DMS114 treated with DMSO at 0.1 percent for 48 hours (cell line): ENCODE measurements around the gene TMEM141.

Experiments
- DNase-seq: peaks from one replicate; lab custom pipeline; 2025; ENCODE audit not compliant: unreplicated experiment; lab: John Stamatoyannopoulos, UW

Gene TMEM141

GRCh38 chr9:136790640-136791515, at the start of gene TMEM141:
Gene TMEM141 (plus strand): TSS chr9:136791344. CDS start chr9:136791371, 27 bp downstream.
- DNase-seq: peak; percentile 93

DNA sequence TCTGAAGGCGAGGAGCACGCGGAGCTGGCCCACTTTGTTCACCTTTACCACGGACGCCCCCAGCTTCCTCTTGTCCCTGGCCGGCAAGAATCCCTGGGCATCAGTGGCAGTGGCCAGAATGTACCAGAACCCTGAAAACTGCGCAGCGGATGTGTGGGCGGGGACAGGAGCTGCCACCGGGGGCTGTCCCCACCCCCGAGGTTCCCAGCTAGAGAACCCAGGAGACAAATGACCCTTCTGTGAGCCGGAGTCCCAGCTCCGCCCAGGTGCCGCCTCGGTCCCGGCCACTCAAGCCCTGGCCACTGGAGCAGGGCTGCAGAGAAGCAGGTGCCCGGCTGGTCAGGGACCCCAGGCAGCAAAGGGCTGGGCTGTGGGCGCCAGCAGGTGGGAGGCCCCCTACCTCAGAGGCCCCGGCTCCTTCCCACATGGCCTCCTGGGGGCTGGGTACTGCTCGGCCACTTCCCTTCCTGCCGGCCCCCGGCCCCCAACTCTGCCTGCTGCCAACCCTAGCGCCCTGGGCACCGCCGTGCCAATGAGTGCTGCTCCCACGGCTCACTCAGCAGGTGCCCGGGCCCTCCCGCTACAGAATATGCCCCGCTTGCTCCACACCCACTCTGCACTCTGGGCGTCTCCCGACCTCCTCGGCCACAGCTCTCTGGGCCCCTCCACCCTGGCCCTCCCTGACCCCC, 49.1 kb upstream of the TMEM141 start:
- no peak for DNase-seq

GRCh38 chr9:136742591-136743391, 48.4 kb upstream of the TMEM141 start, which contains the start of gene LCN10:
Gene LCN10 (minus strand): TSS chr9:136742940. CDS start chr9:136742903, 37 bp downstream.
- DNase-seq: no peak

DNA sequence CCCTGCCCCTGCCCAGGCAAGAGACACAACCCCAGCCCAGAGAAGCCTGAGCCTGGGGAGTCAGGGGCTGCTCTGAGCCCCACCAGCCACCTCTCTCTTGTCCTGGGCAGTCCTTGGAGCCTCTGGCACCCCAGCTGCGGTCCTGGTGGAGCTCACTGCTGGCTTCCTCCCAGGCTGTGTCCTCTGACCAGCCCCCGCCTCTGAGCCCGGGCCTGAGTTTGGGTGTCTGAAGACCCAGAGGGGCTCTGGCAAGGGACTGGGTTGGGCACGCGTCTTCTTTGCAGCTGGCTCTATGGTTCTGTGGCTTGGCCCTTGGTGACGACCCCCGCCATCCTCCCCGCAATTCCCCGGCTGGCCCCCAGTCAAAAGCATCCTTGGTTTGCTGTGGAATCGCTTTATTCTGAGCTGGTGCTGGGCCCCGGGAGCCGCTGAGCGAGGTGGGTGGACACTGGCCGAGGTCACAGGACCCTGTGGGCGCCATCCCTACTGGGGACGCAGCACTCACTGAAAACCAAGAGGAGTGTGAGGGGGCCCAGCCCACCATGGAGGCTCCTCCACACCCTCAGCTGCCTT, 47.4 kb upstream of the TMEM141 start:
- no peak for DNase-seq

DNA sequence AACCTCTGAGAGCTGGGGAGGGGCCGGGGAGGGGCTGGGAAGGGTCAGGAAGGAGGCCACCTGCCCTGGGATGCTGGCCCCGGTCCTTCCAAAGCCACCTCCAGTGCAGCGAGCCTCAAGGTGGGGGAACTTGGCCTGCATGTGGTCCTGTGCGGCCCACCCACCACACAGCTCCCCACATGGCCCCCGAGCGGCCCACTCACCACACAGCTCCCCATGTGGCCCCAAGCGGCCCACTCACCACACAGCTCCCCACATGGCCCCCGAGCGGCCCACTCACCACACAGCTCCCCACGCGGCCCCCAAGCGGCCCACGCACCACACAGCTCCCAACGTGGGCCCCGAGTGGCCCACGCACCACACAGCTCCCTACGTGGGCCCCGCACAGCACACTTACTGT, 46.4 kb upstream of the TMEM141 start:
- no peak for DNase-seq

DNA sequence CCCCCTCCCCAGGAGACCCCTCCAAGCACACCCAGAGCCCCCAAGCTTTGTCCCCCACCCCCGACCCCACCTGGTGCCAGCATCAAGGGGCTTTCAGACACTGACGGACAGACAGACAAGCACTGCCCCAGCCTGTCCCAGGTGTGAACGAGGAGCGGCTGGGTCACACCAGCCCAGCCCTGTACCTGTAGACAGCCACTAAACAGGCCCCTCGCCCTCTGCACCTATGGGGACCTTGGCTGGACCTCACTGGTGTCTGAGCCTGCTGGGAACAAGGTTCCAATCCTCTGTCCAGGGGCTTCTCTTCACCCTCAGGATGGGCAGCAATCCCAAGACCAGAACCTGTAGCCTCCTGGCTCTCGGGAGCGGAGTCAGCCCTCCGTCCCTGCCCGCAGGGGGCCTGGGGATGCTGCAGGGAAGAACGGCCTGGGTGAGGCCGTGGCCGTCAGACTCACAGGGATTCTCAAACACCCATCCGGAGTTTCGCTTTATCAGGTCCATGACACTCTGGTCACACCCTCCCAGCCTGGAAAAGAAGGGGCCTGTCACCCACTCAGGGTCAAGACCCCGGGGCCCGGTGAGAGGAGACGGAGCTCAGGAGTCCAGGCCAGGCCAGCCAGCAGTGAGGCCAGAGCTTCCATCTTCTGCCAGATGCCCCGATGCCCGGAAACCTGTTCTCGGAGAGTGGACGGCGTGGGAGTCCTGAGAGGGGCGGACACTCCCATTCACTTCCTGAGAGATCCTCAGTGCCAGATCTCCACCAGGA, 45.6 kb upstream of the TMEM141 start:
- no peak for DNase-seq

GRCh38 chr9:136746155-136746490, 45.0 kb upstream of the TMEM141 start:
- DNase-seq: no peak

DNA sequence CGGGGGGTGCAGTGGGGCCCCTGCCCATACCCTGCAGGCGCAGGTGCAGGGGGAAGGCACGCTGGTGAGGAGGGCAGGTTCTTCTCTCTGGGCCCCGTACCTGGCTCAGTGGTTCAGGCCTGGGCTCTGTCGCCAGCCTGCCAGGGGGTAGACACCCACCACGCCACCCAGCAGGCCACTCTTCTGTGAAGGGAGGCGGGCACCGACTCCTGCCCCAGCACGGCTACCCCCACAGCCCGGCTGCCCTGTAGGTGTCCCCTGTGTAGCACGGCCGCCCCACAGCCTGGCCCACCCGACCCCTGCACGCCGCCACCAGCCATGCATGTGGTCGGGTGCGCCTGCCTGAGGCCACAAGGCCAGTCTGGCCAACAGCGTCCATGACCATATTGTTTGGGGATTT, 44.5 kb upstream of the TMEM141 start:
- DNase-seq: no peak

DNA sequence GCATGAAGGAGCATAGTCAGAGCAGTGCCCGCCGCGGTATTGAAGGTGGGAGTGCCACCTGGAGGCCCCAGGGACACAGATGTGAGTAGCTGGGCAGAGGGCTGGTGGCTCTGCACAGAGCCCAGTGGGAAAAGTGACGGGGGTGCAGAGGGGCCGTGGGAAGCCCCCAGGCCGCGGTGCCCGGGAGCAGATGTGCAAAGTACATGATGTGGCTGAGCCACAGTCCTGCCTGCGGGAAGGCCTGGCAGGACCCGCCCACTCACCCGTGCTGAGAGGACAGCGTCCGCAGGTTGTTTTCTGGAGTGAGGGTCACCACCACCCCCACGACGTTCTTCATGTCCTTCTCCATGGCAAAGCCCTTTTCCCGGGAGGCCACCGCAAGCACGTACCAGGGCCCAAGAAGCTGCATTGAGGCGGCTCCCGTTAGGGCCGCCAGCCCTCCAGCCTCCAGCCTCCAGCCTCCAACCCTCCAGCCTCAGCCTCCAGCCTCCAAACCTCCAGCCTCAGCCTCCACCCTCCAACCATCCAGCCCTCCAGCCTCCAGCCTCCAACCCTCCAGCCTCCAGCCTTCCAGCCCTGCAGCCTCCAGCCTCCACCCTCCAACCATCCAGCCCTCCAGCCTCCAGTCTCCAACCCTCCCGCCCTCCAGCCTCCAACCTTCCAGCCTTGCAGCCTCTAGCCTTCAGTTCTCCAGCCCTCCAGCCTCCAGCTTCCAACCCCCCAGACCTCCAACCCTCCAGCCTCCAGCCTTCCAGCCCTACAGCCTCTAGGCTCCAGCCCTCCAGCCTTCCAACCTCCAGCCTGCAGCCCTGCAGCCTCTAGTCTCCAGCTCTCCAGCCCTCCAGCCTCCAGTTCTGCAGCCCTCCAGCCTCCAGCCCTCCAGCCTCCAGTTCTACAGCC, 43.7 kb upstream of the TMEM141 start:
- DNase-seq: no peak

- DNase-seq: no peak
Measured at GRCh38 chr9:136748201-136748600, 42.9 kb upstream of the TMEM141 start, which contains the start of gene LCN6. Gene LCN6 (minus strand): TSS chr9:136748525. CDS start chr9:136748483, 42 bp downstream.

DNA sequence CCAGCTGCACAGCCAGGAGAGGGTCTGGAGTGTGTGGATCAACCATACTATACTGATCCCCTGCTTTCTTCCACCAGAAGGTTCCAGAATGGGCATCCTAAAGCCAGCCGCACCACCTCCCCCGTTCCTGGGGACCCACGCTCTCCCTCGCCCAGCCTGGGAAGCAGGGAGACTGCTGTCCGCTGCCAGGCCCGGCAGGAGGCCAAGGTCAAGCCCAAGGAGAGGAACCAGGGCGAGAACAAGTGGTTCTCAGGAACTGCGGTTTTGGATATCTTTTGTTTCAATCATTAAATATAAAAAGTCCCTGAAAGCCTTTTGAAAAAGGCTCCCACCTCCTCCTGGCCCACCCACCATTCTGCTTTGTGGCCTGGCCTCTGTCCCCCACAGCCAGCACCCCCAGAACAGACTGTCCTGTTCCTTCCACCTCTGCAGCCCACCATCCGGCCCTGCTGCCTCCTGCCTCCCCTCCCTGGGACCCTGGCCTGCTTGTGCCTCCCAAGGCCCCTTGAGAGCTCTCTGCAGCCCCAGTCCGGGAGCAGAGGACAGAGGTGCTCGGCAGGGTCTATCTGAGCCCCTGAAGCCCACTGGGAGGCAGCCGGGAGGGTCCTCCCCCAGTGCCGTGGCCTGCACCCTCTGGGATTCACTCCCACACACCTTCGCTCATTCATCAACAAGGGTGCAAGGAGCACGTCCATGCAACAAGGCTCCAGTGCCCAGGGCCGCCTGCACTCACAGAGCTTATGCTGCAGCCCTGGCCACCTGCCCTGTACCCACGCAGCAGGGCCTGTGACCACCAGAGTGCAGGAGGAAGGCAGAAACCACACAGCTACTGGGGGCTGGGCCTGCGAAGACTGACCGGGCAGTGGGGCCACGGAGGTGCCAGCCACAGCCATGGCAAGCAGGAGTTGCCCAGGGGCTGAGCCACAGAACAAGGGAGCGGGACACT, 42.2 kb upstream of the TMEM141 start:
- no peak for DNase-seq

- DNase-seq: no peak
Measured at GRCh38 chr9:136750526-136750925, 40.6 kb upstream of the TMEM141 start.

DNA sequence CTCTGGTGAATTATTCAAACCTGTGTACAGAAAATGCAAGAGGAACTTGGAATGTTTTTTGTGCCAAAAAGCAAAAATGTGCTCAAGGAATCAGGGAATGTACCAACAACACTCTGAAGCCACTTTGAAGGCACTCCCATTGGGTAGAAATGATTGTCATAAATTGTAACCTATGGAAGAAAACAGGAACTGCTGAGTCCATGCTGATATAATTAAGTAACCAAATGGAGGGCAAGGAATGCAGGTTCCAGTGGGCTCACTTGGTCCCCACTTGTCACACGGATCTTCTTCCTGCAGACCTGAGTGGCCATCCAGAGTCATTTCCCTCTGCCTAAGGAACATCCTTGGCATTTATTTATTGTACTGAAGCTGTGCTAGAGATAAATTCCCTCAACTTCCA, 39.9 kb upstream of the TMEM141 start:
- DNase-seq: no peak

DNA sequence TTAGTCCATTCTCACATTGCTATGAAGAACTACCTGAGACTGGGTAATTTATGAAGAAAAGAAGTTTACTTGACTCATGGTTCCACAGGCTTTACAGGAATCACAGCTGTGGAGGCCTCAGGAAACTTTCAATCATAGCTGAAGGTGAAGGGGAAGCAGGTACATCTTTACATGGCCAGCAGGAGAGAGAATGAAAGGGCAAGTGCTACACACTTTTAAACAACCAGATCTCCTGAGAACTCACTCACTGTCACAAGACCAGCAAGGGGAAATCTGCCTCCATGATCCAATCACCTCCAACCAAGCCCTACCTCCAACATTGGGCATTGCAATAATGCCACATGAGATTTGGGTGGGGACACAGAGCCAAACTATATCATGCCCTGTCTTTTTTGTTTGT, 39.3 kb upstream of the TMEM141 start:
- DNase-seq: no peak

- DNase-seq: no peak
Measured at GRCh38 chr9:136753371-136754058, 37.6 kb upstream of the TMEM141 start.

DNA sequence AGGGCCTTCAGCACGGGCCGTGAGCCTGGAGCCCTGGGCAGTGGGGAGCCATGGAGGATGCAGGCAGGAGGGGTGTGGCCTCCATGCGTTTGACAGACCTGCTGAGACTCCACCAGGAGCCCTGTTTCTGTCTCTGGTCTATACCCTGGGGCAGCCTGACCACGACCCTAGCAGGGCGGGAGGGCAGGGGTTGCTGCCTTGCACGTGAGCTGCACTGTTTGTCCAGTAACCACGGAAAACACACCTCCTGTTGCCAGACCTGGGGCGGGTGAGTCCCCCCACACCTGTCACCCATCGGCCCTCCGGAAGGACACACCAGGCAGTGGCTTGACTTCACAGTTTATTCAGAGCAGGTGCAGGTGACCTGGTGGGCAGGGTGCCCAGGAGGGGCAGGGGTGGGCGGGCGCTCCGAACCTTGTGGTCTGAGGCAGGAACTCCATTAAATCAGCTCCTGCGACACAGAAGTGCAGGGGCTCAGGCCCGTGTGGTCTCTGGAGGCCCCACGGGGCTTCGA, 37.0 kb upstream of the TMEM141 start:
- DNase-seq: no peak

- DNase-seq: no peak
Measured at GRCh38 chr9:136754626-136755301, 36.4 kb upstream of the TMEM141 start.
